Left ventricle myocardium inferior (tissue), 1 donor: Measurements from ENCODE around the gene GRPEL2. TPM values are rescaled to one million over a fixed set of nuclear protein-coding genes. Genes with fewer than 3 reads are reported as not detected.
A peak's percentile ranks its signal among the peaks of the same experiment; 100 is the strongest.

Source experiments
- DNase-seq: peaks from one replicate; pipeline ENCODE4 v3.0.0-alpha.2; 2020
- H3K27ac ChIP-seq: fragments of 200-600 bp; replicated peaks from 2 replicates; pipeline ENCODE4 v1.8.0; 2021
- H3K27me3 ChIP-seq: fragments of 200-600 bp; 2 replicates; pipeline ENCODE4 v1.8.0; 2021; ENCODE audit warnings: low read depth
- H3K36me3 ChIP-seq: fragments of 200-600 bp; 2 replicates; pipeline ENCODE4 v1.8.0; 2021
- H3K4me1 ChIP-seq: fragments of 200-600 bp; 2 replicates; pipeline ENCODE4 v1.8.0; 2021
- H3K4me3 ChIP-seq: fragments of 200-600 bp; 2 replicates; pipeline ENCODE4 v1.8.0; 2021; ENCODE audit warnings: mild to moderate bottlenecking, moderate library complexity
- H3K9me3 ChIP-seq: fragments of 200-600 bp; replicated peaks from 2 replicates; pipeline ENCODE4 v1.8.0; 2021
- CTCF ChIP-seq: fragments of 200-600 bp; IDR thresholded peaks from 2 replicates; pipeline ENCODE4 v1.8.0; 2021; ENCODE audit warnings: antibody characterized with exemption, mild to moderate bottlenecking, borderline replicate concordance
- intact Hi-C: fragments of 100-400 bp; cut with micrococcal nuclease; formaldehyde crosslinking; loops from one replicate; pipeline ENCODE4 v1.11.0; 2022
- total RNA-seq: library from RNA; stranded (reverse); fragmentation: NEBNext Ultra II Directional; extraction: Animal tissue kit (Norgen Biotek cat#: 25700); gene quantifications from one replicate; pipeline ENCODE4 v1.2.1, GENCODE V29; 2021
- donor health status: DM: no; HTN: yes; CAD: no; lungs with severe emphysema.

Gene GRPEL2
- total RNA-seq, 1 donor from 2014 or later: 7.6 TPM

GRCh38 chr5:149322518-149322917 is 22.8 kb upstream of the GRPEL2 start:
- no peak for TF ChIP-seq CTCF
- Histone ChIP-seq H3K36me3 (peaks cover 85% of the 10 kb centered on the region), H3K27ac (peak overlapping the region; percentile 72), H3K9me3 (no peaks in the 10 kb centered on the region), H3K27me3 (no peaks in the 10 kb centered on the region), H3K4me1 (peaks cover 60% of the 10 kb centered on the region), H3K4me3 (no peak overlapping the region)
- no peak for DNase-seq
- intact Hi-C loops: no loop called here

- Histone ChIP-seq H3K36me3 (peaks cover 85% of the 10 kb centered on the region), H3K4me1 (peaks cover 58% of the 10 kb centered on the region), H3K27me3 (no peaks in the 10 kb centered on the region), H3K27ac (peak overlapping the region; percentile 72), H3K4me3 (no peak overlapping the region), H3K9me3 (no peaks in the 10 kb centered on the region)
- no peak for DNase-seq
- no peak for TF ChIP-seq CTCF
- intact Hi-C loops: no loop called here
These were observed 22.1 kb upstream of the GRPEL2 start for GRCh38 chr5:149323210-149323609.

- H3K4me1 ChIP-seq: peaks cover 58% of the 10 kb centered on the region
- H3K27ac ChIP-seq: peak overlapping the region; percentile 72
- TF ChIP-seq CTCF: no peak
These were observed 21.6 kb upstream of the GRPEL2 start for GRCh38 chr5:149323621-149324205.

GRCh38 chr5:149324641-149325040 is 20.7 kb upstream of the GRPEL2 start:
- H3K27me3 ChIP-seq: no peaks in the 10 kb centered on the region
- H3K27ac ChIP-seq: peak overlapping the region; percentile 72
- peaks cover 85% of the 10 kb centered on the region for H3K36me3 ChIP-seq
- no peak overlapping the region for H3K4me3 ChIP-seq
- TF ChIP-seq CTCF: no peak
- peaks cover 52% of the 10 kb centered on the region for H3K4me1 ChIP-seq
- no peaks in the 10 kb centered on the region for H3K9me3 ChIP-seq
- intact Hi-C loops: no loop called here
- DNase-seq: no peak

More at GRCh38 chr5:149323621-149324205, 21.6 kb upstream of the GRPEL2 start:
- no peak overlapping the region for H3K4me3 ChIP-seq
- H3K36me3 ChIP-seq: peaks cover 86% of the 10 kb centered on the region
- H3K27me3 ChIP-seq: no peaks in the 10 kb centered on the region
- intact Hi-C loops: no loop called here
- DNase-seq: no peak
- no peaks in the 10 kb centered on the region for H3K9me3 ChIP-seq

GRCh38 chr5:149325166-149325735 is 20.0 kb upstream of the GRPEL2 start:
- Histone ChIP-seq H3K27me3 (no peaks in the 10 kb centered on the region), H3K4me3 (no peak overlapping the region), H3K27ac (peak overlapping the region; percentile 72), H3K9me3 (no peaks in the 10 kb centered on the region), H3K36me3 (peaks cover 85% of the 10 kb centered on the region), H3K4me1 (peaks cover 46% of the 10 kb centered on the region)
- intact Hi-C loops: no loop called here
- no peak for DNase-seq
- no peak for TF ChIP-seq CTCF
